NCI-H1694 treated with DMSO at 0.1 percent for 48 hours (cell line): ENCODE results near the gene KRT27.
A peak's percentile ranks its signal among the peaks of the same experiment; 100 is the strongest.

Source experiments
- DNase-seq: peaks from one replicate; lab custom pipeline; 2025; lab: John Stamatoyannopoulos, UW

KRT27 gene

GRCh38 chr17:40809721-40810421 is 27.5 kb upstream of the KRT27 start:
- DNase-seq: no peak

GRCh38 chr17:40806131-40806530 is 23.8 kb upstream of the KRT27 start:
- DNase-seq: no peak

- peak; percentile 71 for DNase-seq
These were observed 21.3 kb upstream of the KRT27 start for GRCh38 chr17:40803617-40804082.

- DNase-seq: no peak
These were observed 18.8 kb upstream of the KRT27 start for GRCh38 chr17:40801157-40801556.

- no peak for DNase-seq
These were observed 18.0 kb upstream of the KRT27 start for GRCh38 chr17:40800381-40800780.

- no peak for DNase-seq
These were observed 17.5 kb upstream of the KRT27 start, which contains the start of gene KRT28 for GRCh38 chr17:40799859-40800258. Gene KRT28, minus strand, starts transcription at chr17:40799959. Its CDS starts 66 bp downstream, at chr17:40799893.

GRCh38 chr17:40796846-40797245 is 14.5 kb upstream of the KRT27 start:
- no peak for DNase-seq

GRCh38 chr17:40795019-40795667 is 12.8 kb upstream of the KRT27 start:
- no peak for DNase-seq

GRCh38 chr17:40794466-40794865 is 12.1 kb upstream of the KRT27 start:
- DNase-seq: no peak

- DNase-seq: no peak
These were observed 11.5 kb upstream of the KRT27 start for GRCh38 chr17:40793832-40794231.

- DNase-seq: peak; percentile 3
These were observed 9.6 kb upstream of the KRT27 start for GRCh38 chr17:40791787-40792436.

- DNase-seq: no peak
These were observed 8.8 kb upstream of the KRT27 start for GRCh38 chr17:40791111-40791510.

- DNase-seq: no peak
These were observed 3.0 kb downstream of the KRT27 start for GRCh38 chr17:40779181-40779909.

GRCh38 chr17:40778461-40778860 is 3.9 kb downstream of the KRT27 start:
- no peak for DNase-seq

GRCh38 chr17:40777971-40778370 is 4.4 kb downstream of the KRT27 start:
- DNase-seq: no peak

- DNase-seq: no peak
These were observed 4.9 kb downstream of the KRT27 start for GRCh38 chr17:40777459-40777858.

- no peak for DNase-seq
These were observed 6.4 kb downstream of the KRT27 start for GRCh38 chr17:40775945-40776344.

GRCh38 chr17:40772101-40772500 is 10.2 kb downstream of the KRT27 start, which contains the start of gene KRT26:
Gene KRT26, minus strand, starts transcription at chr17:40772201. Its CDS starts 88 bp downstream, at chr17:40772113.
- DNase-seq: no peak

- no peak for DNase-seq
These were observed 16.7 kb downstream of the KRT27 start for GRCh38 chr17:40765657-40766056.

GRCh38 chr17:40763752-40764151 is 18.6 kb downstream of the KRT27 start:
- DNase-seq: no peak

GRCh38 chr17:40760105-40761016 is 22.0 kb downstream of the KRT27 start:
- no peak for DNase-seq
